Measurements from ENCODE around the gene USP31. TPM values are rescaled to one million over a fixed set of nuclear protein-coding genes. Genes with fewer than 3 reads are reported as not detected.

Gene USP31
- total RNA-seq, 1 donor from 2014 or later: 21.8 TPM

DNA sequence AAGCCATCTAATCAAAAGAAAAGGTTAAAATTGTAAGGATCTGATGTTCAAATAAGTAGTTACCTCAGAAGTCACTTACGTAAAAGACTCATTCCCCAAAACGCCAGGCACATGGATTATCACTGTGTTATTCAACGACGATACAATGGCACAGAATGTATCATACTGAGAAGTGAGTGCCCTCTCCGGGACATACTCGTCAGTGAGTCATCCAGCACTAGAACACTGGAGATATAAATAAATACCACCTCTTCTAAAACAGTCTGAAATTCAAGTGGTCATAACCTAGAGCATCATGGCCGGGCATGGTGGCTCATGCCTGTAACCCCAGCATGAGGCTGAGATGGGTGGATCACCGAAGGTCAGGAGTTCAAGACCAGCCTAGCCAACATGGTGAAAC lies 24.9 kb downstream of the USP31 start:
- Mint-ChIP-seq H3K9me3 (ENCODE audit: unreplicated experiment) (peaks cover 3% of the 10 kb centered on the region), H3K4me1 (ENCODE audit: low read depth, unreplicated experiment) (peaks cover 21% of the 10 kb centered on the region), H3K27me3 (ENCODE audit: unreplicated experiment) (no peaks in the 10 kb centered on the region), H3K27ac (ENCODE audit: unreplicated experiment) (no peak overlapping the region), H3K4me3 (ENCODE audit: unreplicated experiment) (no peak overlapping the region), H3K36me3 (ENCODE audit: unreplicated experiment) (no peaks in the 10 kb centered on the region)
- DNase-seq: no peak
- TF ChIP-seq, protein P1, sequence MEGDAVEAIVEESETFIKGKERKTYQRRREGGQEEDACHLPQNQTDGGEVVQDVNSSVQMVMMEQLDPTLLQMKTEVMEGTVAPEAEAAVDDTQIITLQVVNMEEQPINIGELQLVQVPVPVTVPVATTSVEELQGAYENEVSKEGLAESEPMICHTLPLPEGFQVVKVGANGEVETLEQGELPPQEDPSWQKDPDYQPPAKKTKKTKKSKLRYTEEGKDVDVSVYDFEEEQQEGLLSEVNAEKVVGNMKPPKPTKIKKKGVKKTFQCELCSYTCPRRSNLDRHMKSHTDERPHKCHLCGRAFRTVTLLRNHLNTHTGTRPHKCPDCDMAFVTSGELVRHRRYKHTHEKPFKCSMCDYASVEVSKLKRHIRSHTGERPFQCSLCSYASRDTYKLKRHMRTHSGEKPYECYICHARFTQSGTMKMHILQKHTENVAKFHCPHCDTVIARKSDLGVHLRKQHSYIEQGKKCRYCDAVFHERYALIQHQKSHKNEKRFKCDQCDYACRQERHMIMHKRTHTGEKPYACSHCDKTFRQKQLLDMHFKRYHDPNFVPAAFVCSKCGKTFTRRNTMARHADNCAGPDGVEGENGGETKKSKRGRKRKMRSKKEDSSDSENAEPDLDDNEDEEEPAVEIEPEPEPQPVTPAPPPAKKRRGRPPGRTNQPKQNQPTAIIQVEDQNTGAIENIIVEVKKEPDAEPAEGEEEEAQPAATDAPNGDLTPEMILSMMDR (IDR thresholded peaks at IDR 0.05; ENCODE audit: partially characterized antibody, unreplicated experiment): no peak

DNA sequence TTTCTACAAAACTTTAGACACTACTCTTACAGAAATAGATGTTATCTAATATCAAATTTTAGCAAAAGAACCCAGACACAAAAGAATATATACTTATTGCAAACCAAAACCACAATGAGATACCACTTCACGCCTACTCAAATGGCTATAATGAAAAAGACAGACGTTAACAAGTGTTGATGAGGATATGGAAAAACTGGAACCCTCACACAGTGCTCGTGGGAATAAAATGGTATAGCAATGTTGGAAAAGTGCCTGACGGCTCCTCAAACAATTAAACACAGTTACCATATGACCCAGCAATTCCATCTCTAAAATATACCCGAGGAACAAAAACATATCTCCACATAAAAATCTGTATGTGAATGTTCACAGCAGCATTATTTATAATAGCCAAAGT lies 27.1 kb downstream of the USP31 start:
- Mint-ChIP-seq H3K27me3 (ENCODE audit: unreplicated experiment) (no peaks in the 10 kb centered on the region), H3K4me1 (ENCODE audit: low read depth, unreplicated experiment) (peaks cover 21% of the 10 kb centered on the region), H3K36me3 (ENCODE audit: unreplicated experiment) (no peaks in the 10 kb centered on the region), H3K4me3 (ENCODE audit: unreplicated experiment) (no peak overlapping the region), H3K9me3 (ENCODE audit: unreplicated experiment) (peaks cover 3% of the 10 kb centered on the region), H3K27ac (ENCODE audit: unreplicated experiment) (no peak overlapping the region)
- TF ChIP-seq, protein P1 (IDR thresholded peaks at IDR 0.05; ENCODE audit: partially characterized antibody, unreplicated experiment): no peak
- no peak for DNase-seq

DNA sequence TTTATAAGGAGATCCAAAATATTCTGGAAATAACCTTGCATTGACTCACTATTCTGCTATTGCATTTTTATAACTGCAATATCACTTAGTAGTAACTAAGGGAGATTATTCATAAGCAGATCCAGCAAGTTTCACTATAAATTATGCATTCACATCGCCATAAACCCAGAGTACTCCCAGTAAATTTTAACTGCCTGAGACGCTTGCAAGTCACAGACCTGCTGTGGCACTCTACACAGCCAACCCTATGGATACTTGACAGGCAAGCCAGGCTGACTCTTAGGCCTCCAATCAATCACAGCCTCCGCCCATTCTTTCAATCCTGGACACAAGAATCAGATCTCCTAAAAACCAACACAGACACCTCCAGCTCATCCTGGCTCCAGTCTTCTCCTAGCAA lies 28.2 kb downstream of the USP31 start:
- H3K27me3 Mint-ChIP-seq (ENCODE audit: unreplicated experiment): no peaks in the 10 kb centered on the region
- peak; percentile 23 for DNase-seq
- no peak overlapping the region for H3K4me3 Mint-ChIP-seq (ENCODE audit: unreplicated experiment)
- TF ChIP-seq, protein P1 (IDR thresholded peaks at IDR 0.05; ENCODE audit: partially characterized antibody, unreplicated experiment): no peak
- peaks cover 21% of the 10 kb centered on the region for H3K4me1 Mint-ChIP-seq (ENCODE audit: low read depth, unreplicated experiment)
- no peaks in the 10 kb centered on the region for H3K36me3 Mint-ChIP-seq (ENCODE audit: unreplicated experiment)
- H3K27ac Mint-ChIP-seq (ENCODE audit: unreplicated experiment): peak overlapping the region; percentile 89
- peaks cover 3% of the 10 kb centered on the region for H3K9me3 Mint-ChIP-seq (ENCODE audit: unreplicated experiment)

DNA sequence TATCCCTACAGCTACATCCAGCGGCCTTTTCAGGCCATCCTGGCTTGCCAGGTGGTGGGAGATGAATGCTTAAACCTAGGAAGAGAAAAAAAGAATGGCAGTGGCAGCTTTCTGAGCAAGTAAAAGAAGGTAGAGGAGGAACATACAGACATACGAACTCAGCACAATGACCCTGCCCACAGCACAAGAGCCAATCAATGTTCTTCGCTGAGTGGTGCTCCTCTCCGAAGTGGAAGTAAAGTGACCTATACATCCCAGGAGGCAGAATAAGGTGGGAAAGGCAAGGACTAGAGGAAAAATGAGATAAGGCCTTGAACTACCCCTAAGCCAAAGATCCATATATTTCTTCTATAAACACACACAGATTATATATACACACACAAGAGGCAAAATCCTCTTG lies 28.7 kb downstream of the USP31 start:
- Mint-ChIP-seq H3K4me1 (ENCODE audit: low read depth, unreplicated experiment) (peaks cover 23% of the 10 kb centered on the region), H3K9me3 (ENCODE audit: unreplicated experiment) (peaks cover 3% of the 10 kb centered on the region), H3K27ac (ENCODE audit: unreplicated experiment) (peak overlapping the region; percentile 45), H3K27me3 (ENCODE audit: unreplicated experiment) (no peaks in the 10 kb centered on the region), H3K36me3 (ENCODE audit: unreplicated experiment) (no peaks in the 10 kb centered on the region), H3K4me3 (ENCODE audit: unreplicated experiment) (no peak overlapping the region)
- TF ChIP-seq, protein P1 (IDR thresholded peaks at IDR 0.05; ENCODE audit: partially characterized antibody, unreplicated experiment): no peak
- no peak for DNase-seq

DNA sequence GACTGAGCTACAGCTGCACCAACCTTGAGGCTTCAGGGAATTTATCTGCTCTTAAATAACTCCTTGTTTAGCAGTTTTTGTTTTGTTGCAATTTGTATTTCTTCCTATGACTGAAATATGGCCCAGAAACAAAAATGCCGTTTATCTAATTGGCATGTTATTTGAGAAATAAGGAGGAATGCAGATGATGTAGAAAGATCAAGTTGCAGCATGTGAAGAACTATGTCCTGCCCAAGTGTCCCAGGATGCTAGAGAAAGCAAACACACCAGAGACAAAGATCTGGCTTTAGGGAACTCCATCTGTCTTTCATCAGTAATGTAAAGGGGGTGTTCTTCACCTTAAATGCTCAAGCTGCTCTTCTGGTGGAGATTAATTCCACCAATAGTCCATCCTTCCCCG lies 29.7 kb downstream of the USP31 start:
- no peaks in the 10 kb centered on the region for H3K36me3 Mint-ChIP-seq (ENCODE audit: unreplicated experiment)
- H3K9me3 Mint-ChIP-seq (ENCODE audit: unreplicated experiment): peaks cover 3% of the 10 kb centered on the region

More for the DNA sequence above, 29.7 kb downstream of the USP31 start:
- Mint-ChIP-seq H3K27me3 (ENCODE audit: unreplicated experiment) (no peaks in the 10 kb centered on the region), H3K27ac (ENCODE audit: unreplicated experiment) (no peak overlapping the region), H3K4me3 (ENCODE audit: unreplicated experiment) (no peak overlapping the region), H3K4me1 (ENCODE audit: low read depth, unreplicated experiment) (peaks cover 20% of the 10 kb centered on the region)
- TF ChIP-seq, protein P1 (IDR thresholded peaks at IDR 0.05; ENCODE audit: partially characterized antibody, unreplicated experiment): no peak
- no peak for DNase-seq
